HepG2 (cell line): ENCODE data around the gene SETD1A. TPM values are rescaled to one million over a fixed set of nuclear protein-coding genes. Genes with fewer than 3 reads are reported as not detected.

Source experiments
- CBX1 ChIP-seq: IDR thresholded peaks from one replicate; pipeline ENCODE4 v1.6.1; 2016; ENCODE audit warnings: antibody characterized with exemption, low read depth
- EHMT2 ChIP-seq: fragments of 200-600 bp; sonication (generic); IDR thresholded peaks from 2 replicates; pipeline ENCODE4 v1.7.0; 2017; ENCODE audit warnings: antibody characterized with exemption, low read depth, low read length, borderline replicate concordance
- FOXJ3 ChIP-seq: sonication (generic); formaldehyde crosslinking; IDR thresholded peaks from 2 replicates; pipeline ENCODE4 v1.4.0; 2020; ENCODE audit warnings: missing genetic modification reagents, mild to moderate bottlenecking, borderline replicate concordance
- FOXK1 ChIP-seq: sonication (generic); formaldehyde crosslinking; IDR thresholded peaks from 2 replicates; pipeline ENCODE4 v1.4.0; 2020; ENCODE audit warnings: low read depth, missing genetic modification reagents, borderline replicate concordance
- HOXA5 ChIP-seq: sonication (generic); formaldehyde crosslinking; IDR thresholded peaks from 2 replicates; pipeline ENCODE4 v1.4.0; 2020; ENCODE audit warnings: missing genetic modification reagents
- MIER3 ChIP-seq: IDR thresholded peaks from 2 replicates; pipeline ENCODE4 v1.6.1; 2016; ENCODE audit warnings: missing compliant biosample characterization, borderline replicate concordance
- NFATC3 ChIP-seq: sonication (generic); formaldehyde crosslinking; IDR thresholded peaks from 2 replicates; pipeline ENCODE4 v1.5.1; 2020; ENCODE audit warnings: mild to moderate bottlenecking, missing genetic modification reagents
- RCOR2 ChIP-seq: IDR thresholded peaks from 2 replicates; pipeline ENCODE4 v1.6.1; 2016; ENCODE audit warnings: missing biosample characterization, missing genetic modification reagents
- TP53 ChIP-seq: sonication (generic); formaldehyde crosslinking; conservative IDR thresholded peaks from 2 replicates; pipeline ENCODE4 v1.4.0; 2020; ENCODE audit warnings: missing genetic modification reagents
- UBTF ChIP-seq: sonication (generic); formaldehyde crosslinking; IDR thresholded peaks from 2 replicates; pipeline ENCODE4 v1.4.0; 2020; ENCODE audit warnings: mild to moderate bottlenecking, missing genetic modification reagents
- ZFP37 ChIP-seq: sonication (generic); formaldehyde crosslinking; IDR thresholded peaks from 2 replicates; pipeline ENCODE4 v1.4.0; 2020; ENCODE audit warnings: missing genetic modification reagents, borderline replicate concordance
- ZNF335 ChIP-seq: sonication (generic); formaldehyde crosslinking; IDR thresholded peaks from 2 replicates; pipeline ENCODE4 v1.4.0; 2020; ENCODE audit warnings: missing genetic modification reagents
- ZNF382 ChIP-seq: sonication (generic); formaldehyde crosslinking; IDR thresholded peaks from 2 replicates; pipeline ENCODE4 v1.5.0; 2020; ENCODE audit warnings: missing genetic modification reagents, mild to moderate bottlenecking, borderline replicate concordance
- ZNF556 ChIP-seq: sonication (generic); formaldehyde crosslinking; IDR thresholded peaks from 2 replicates; pipeline ENCODE4 v1.4.0; 2020; ENCODE audit warnings: mild to moderate bottlenecking, missing genetic modification reagents, borderline replicate concordance
- ZNF572 ChIP-seq: sonication (generic); formaldehyde crosslinking; IDR thresholded peaks from 2 replicates; pipeline ENCODE4 v1.5.1; 2020; ENCODE audit warnings: mild to moderate bottlenecking, missing genetic modification reagents
- ZNF574 ChIP-seq: sonication (generic); formaldehyde crosslinking; IDR thresholded peaks from 2 replicates; pipeline ENCODE4 v1.4.0; 2020; ENCODE audit warnings: missing genetic modification reagents
- ZNF605 ChIP-seq: sonication (generic); formaldehyde crosslinking; IDR thresholded peaks from 2 replicates; pipeline ENCODE4 v1.8.0; 2022; ENCODE audit warnings: mild to moderate bottlenecking, missing genetic modification reagents
- ZSCAN9 ChIP-seq: IDR thresholded peaks from 2 replicates; pipeline ENCODE4 v1.6.1; 2016; ENCODE audit warnings: borderline replicate concordance
- ZZZ3 ChIP-seq: sonication (generic); formaldehyde crosslinking; IDR thresholded peaks from 2 replicates; pipeline ENCODE4 v1.4.0; 2020; ENCODE audit warnings: missing genetic modification reagents, mild to moderate bottlenecking, borderline replicate concordance
- polyA plus RNA-seq, 8 experiments: library from polyadenylated mRNA; depleted of rRNA in 3 of 8; stranded (reverse) in 7 of 8; unstranded in 1 of 8; fragments of >200 nt; fragmentation: Illumina TruSeq in 4 of 8; extraction: Trizol in 4 of 8; gene quantifications; 2 replicates each; pipeline versions ENCODE4 v1.2.1 to v1.2.3, GENCODE V29; 2011 to 2016; ENCODE audit warnings: low read depth in 4 of 8, missing spikeins in 1 of 8, mixed read lengths in 1 of 8; ENCODE audit not compliant: insufficient read depth in 1 of 8
- total RNA-seq, 5 experiments: library from RNA; depleted of rRNA; stranded (reverse); fragments of >200 nt; fragmentation: Illumina TruSeq; extraction: Trizol; gene quantifications; 2 replicates each; pipeline ENCODE4 v1.2.3, GENCODE V29; 2016; ENCODE audit warnings: low read depth in 1 of 5
- TF ChIP-seq, protein P1 (sequence below): sonication (generic); formaldehyde crosslinking; IDR thresholded peaks from 2 replicates; pipeline ENCODE4 v1.4.0; 2020; ENCODE audit warnings: missing genetic modification reagents

The SETD1A gene
- total and polyA plus RNA-seq, 2 of the 13 experiments (the other 11 are each of a cell fraction or from before 2014, with no cell fraction given): 3.8 to 5.6 TPM

DNA sequence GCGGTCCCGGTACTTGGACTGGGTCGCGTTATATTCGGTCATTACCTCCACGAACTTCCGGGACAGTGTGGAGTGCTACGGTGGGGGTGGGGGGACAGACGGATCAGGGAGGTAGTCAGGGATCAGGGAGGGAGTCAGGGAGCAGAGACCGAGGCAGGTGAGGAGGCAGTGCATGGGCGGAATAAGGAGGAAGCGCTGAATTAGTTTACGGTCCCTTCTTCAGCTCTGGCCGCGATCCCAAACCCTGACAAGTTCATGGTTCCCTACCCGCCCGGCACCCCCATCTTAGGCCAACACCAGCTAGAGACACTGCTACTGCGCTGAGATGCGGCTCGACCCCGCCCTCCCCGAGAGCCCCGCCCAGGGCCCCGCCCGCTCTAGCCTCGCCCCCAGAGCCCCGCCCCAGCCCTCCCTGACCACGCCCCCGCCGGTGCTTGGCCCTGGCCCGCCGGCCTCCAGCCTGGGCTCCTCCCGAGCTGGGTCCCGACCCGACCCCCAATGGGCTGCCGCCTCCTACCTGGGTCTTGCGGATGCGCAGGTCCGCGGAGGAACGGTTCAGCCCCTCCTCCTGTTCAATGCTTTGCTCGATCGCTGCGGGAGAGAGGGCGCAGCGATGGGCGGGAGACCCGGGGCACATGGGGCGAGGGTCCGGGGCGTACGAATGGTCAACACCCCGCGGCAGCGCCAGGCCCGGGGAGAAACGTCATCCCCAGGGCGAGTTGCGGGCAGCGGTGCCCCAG is 39.6 kb downstream of the SETD1A start (continued):
- TF ChIP-seq ZNF335 (CRISPR knock-in tag) (no peak; the same call in 1 of the 2 replicates), ZFP37 (CRISPR knock-in tag) (no peak), ZZZ3 (CRISPR knock-in tag) (peak; percentile 80), ZNF556 (peak; percentile 67; the same call in 1 of the 2 replicates), EHMT2 (no peak), TP53 (no peak), HOXA5 (CRISPR knock-in tag) (peak; percentile 60; the same call in 1 of the 2 replicates), ZNF382 (CRISPR knock-in tag) (no peak), FOXJ3 (0 out of 2 replicates have a peak, but pooled peaks have one; percentile 42), ZSCAN9 (CRISPR knock-in tag) (peak; percentile 87), MIER3 (CRISPR knock-in tag) (peak; percentile 36; the same call in 1 of the 2 replicates), ZNF572 (CRISPR knock-in tag) (no peak), FOXK1 (no peak), CBX1 (no peak), UBTF (CRISPR knock-in tag) (peak; percentile 84), ZNF574 (CRISPR knock-in tag) (peak; percentile 59; the same call in 1 of the 2 replicates), RCOR2 (CRISPR knock-in tag) (peak; percentile 33; the same call in 1 of the 2 replicates), ZNF605 (CRISPR knock-in tag) (no peak; the same call in 1 of the 2 replicates), NFATC3 (no peak)
- TF ChIP-seq, protein P1, sequence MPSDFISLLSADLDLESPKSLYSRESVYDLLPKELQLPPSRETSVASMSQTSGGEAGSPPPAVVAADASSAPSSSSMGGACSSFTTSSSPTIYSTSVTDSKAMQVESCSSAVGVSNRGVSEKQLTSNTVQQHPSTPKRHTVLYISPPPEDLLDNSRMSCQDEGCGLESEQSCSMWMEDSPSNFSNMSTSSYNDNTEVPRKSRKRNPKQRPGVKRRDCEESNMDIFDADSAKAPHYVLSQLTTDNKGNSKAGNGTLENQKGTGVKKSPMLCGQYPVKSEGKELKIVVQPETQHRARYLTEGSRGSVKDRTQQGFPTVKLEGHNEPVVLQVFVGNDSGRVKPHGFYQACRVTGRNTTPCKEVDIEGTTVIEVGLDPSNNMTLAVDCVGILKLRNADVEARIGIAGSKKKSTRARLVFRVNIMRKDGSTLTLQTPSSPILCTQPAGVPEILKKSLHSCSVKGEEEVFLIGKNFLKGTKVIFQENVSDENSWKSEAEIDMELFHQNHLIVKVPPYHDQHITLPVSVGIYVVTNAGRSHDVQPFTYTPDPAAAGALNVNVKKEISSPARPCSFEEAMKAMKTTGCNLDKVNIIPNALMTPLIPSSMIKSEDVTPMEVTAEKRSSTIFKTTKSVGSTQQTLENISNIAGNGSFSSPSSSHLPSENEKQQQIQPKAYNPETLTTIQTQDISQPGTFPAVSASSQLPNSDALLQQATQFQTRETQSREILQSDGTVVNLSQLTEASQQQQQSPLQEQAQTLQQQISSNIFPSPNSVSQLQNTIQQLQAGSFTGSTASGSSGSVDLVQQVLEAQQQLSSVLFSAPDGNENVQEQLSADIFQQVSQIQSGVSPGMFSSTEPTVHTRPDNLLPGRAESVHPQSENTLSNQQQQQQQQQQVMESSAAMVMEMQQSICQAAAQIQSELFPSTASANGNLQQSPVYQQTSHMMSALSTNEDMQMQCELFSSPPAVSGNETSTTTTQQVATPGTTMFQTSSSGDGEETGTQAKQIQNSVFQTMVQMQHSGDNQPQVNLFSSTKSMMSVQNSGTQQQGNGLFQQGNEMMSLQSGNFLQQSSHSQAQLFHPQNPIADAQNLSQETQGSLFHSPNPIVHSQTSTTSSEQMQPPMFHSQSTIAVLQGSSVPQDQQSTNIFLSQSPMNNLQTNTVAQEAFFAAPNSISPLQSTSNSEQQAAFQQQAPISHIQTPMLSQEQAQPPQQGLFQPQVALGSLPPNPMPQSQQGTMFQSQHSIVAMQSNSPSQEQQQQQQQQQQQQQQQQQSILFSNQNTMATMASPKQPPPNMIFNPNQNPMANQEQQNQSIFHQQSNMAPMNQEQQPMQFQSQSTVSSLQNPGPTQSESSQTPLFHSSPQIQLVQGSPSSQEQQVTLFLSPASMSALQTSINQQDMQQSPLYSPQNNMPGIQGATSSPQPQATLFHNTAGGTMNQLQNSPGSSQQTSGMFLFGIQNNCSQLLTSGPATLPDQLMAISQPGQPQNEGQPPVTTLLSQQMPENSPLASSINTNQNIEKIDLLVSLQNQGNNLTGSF: peak; percentile 74
